HepG2 (cell line): ENCODE data around the gene COQ8B. TPM values are rescaled to one million over a fixed set of nuclear protein-coding genes. Genes with fewer than 3 reads are reported as not detected.

Experiments used
- CBFB ChIP-seq: sonication (generic); formaldehyde crosslinking; IDR thresholded peaks from 2 replicates; pipeline ENCODE4 v1.4.0; 2020; ENCODE audit warnings: missing genetic modification reagents
- HHEX ChIP-seq: IDR thresholded peaks from 2 replicates; pipeline ENCODE4 v1.6.1; 2016; ENCODE audit warnings: control low read depth
- IRF2 ChIP-seq: IDR thresholded peaks from 2 replicates; pipeline ENCODE4 v1.6.1; 2018; ENCODE audit warnings: missing genetic modification reagents, missing compliant biosample characterization
- MTF1 ChIP-seq: sonication (generic); formaldehyde crosslinking; IDR thresholded peaks from 2 replicates; pipeline ENCODE4 v1.5.0; 2020; ENCODE audit warnings: missing genetic modification reagents
- NCOA1 ChIP-seq: sonication (generic); formaldehyde crosslinking; IDR thresholded peaks from 2 replicates; pipeline ENCODE4 v1.9.0; 2021; ENCODE audit warnings: missing genetic modification reagents
- POGZ ChIP-seq: sonication (generic); formaldehyde crosslinking; IDR thresholded peaks from 2 replicates; pipeline ENCODE4 v1.4.0; 2020; ENCODE audit warnings: mild to moderate bottlenecking, missing genetic modification reagents
- RELA ChIP-seq: sonication (generic); formaldehyde crosslinking; IDR thresholded peaks from 2 replicates; pipeline ENCODE4 v1.4.0; 2020; ENCODE audit warnings: missing genetic modification reagents
- SAP130 ChIP-seq: IDR thresholded peaks from 2 replicates; pipeline ENCODE4 v1.6.1; 2016; ENCODE audit warnings: low read depth
- ZNF234 ChIP-seq: sonication (generic); formaldehyde crosslinking; conservative IDR thresholded peaks from 2 replicates; pipeline ENCODE4 v1.5.1; 2020; ENCODE audit warnings: mild to moderate bottlenecking, missing genetic modification reagents
- polyA plus RNA-seq, 8 experiments: library from polyadenylated mRNA; depleted of rRNA in 3 of 8; stranded (reverse) in 7 of 8; unstranded in 1 of 8; fragments of >200 nt; fragmentation: Illumina TruSeq in 4 of 8; extraction: Trizol in 4 of 8; gene quantifications; 2 replicates each; pipeline versions ENCODE4 v1.2.1 to v1.2.3, GENCODE V29; 2011 to 2016; ENCODE audit warnings: low read depth in 4 of 8, missing spikeins in 1 of 8, mixed read lengths in 1 of 8; ENCODE audit not compliant: insufficient read depth in 1 of 8
- total RNA-seq, 5 experiments: library from RNA; depleted of rRNA; stranded (reverse); fragments of >200 nt; fragmentation: Illumina TruSeq; extraction: Trizol; gene quantifications; 2 replicates each; pipeline ENCODE4 v1.2.3, GENCODE V29; 2016; ENCODE audit warnings: low read depth in 1 of 5
- TF ChIP-seq, protein P1 (sequence below): sonication (generic); formaldehyde crosslinking; IDR thresholded peaks from 2 replicates; pipeline ENCODE4 v1.9.0; 2021; ENCODE audit warnings: missing genetic modification reagents, borderline replicate concordance
- TF ChIP-seq, protein P2 (sequence below): sonication (generic); formaldehyde crosslinking; IDR thresholded peaks from 2 replicates; pipeline ENCODE4 v1.8.0; 2022; ENCODE audit warnings: mild to moderate bottlenecking, missing genetic modification reagents, moderate library complexity
- TF ChIP-seq, protein P3 (sequence below): sonication (generic); formaldehyde crosslinking; IDR thresholded peaks from 2 replicates; pipeline ENCODE4 v1.9.0; 2021; ENCODE audit warnings: missing genetic modification reagents, mild to moderate bottlenecking, borderline replicate concordance
- TF ChIP-seq, protein P4 (sequence below): sonication (generic); formaldehyde crosslinking; IDR thresholded peaks from 2 replicates; pipeline ENCODE4 v1.4.0; 2020; ENCODE audit warnings: missing genetic modification reagents, borderline replicate concordance
- TF ChIP-seq, protein P5 (sequence below): sonication (generic); formaldehyde crosslinking; IDR thresholded peaks from 2 replicates; pipeline ENCODE4 v1.9.0; 2021; ENCODE audit warnings: missing genetic modification reagents, borderline replicate concordance
- TF ChIP-seq, protein P6 (sequence below): sonication (generic); formaldehyde crosslinking; IDR thresholded peaks from 2 replicates; pipeline ENCODE4 v1.9.0; 2021; ENCODE audit warnings: missing genetic modification reagents, borderline replicate concordance

COQ8B gene
- total and polyA plus RNA-seq, 2 of the 13 experiments (the other 11 are each of a cell fraction or from before 2014, with no cell fraction given), result 12.3 to 17.2 TPM

DNA sequence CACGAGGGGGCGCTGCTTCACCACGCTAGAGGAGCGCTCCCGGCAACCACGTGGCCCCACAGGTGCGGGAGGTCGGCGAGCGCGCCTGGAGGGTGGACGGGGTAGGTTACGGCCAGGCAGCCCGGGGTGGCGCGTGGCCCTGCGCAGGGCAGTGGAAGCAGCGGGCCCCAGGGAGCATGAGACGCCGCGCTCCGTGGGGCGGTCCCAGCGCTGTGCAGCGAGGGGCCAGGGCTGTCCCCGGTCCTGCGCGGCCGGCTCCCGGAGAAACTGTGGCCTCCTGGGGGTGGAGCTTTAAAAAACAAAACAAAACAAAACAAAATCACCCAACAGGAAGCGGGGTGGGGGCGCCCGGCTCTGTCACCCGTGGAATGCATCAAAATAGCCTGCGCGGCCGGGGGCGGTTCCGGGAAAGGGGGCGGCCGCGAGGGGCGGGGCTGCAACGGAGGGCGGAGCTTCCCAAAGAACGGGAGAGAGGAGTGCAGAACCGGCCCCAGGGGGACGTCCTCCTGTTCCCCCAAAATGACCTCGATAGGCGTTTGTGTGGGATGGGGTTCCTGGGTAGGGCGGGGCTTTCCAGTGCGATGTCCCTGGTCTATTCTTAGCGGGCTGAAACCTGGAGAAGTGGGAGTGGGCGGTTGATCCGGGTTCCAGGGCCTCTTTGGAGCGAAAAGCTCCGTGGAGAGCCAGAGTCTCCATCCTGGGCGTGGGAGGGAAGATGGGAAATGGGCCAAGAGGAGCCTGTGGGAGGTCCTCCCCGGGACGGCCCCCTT, 53.6 kb downstream of the COQ8B start (continued):
- TF ChIP-seq, protein P1, sequence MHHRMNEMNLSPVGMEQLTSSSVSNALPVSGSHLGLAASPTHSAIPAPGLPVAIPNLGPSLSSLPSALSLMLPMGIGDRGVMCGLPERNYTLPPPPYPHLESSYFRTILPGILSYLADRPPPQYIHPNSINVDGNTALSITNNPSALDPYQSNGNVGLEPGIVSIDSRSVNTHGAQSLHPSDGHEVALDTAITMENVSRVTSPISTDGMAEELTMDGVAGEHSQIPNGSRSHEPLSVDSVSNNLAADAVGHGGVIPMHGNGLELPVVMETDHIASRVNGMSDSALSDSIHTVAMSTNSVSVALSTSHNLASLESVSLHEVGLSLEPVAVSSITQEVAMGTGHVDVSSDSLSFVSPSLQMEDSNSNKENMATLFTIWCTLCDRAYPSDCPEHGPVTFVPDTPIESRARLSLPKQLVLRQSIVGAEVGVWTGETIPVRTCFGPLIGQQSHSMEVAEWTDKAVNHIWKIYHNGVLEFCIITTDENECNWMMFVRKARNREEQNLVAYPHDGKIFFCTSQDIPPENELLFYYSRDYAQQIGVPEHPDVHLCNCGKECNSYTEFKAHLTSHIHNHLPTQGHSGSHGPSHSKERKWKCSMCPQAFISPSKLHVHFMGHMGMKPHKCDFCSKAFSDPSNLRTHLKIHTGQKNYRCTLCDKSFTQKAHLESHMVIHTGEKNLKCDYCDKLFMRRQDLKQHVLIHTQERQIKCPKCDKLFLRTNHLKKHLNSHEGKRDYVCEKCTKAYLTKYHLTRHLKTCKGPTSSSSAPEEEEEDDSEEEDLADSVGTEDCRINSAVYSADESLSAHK, result no peak
- TF ChIP-seq POGZ (CRISPR knock-in tag) (no peak), RELA (no peak), HHEX (CRISPR knock-in tag) (no peak), IRF2 (CRISPR knock-in tag) (peak; percentile 26; the same call in 1 of the 2 replicates), CBFB (CRISPR knock-in tag) (peak; percentile 65; the same call in 1 of the 2 replicates), MTF1 (CRISPR knock-in tag) (0 out of 2 replicates have a peak, but pooled peaks have one; percentile 26), SAP130 (CRISPR knock-in tag) (peak; percentile 95), ZNF234 (CRISPR knock-in tag) (no peak), NCOA1 (CRISPR knock-in tag) (no peak)
- TF ChIP-seq, protein P2, sequence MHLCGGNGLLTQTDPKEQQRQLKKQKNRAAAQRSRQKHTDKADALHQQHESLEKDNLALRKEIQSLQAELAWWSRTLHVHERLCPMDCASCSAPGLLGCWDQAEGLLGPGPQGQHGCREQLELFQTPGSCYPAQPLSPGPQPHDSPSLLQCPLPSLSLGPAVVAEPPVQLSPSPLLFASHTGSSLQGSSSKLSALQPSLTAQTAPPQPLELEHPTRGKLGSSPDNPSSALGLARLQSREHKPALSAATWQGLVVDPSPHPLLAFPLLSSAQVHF, result 0 out of 2 replicates have a peak, but pooled peaks have one; percentile 30
- TF ChIP-seq, protein P3, sequence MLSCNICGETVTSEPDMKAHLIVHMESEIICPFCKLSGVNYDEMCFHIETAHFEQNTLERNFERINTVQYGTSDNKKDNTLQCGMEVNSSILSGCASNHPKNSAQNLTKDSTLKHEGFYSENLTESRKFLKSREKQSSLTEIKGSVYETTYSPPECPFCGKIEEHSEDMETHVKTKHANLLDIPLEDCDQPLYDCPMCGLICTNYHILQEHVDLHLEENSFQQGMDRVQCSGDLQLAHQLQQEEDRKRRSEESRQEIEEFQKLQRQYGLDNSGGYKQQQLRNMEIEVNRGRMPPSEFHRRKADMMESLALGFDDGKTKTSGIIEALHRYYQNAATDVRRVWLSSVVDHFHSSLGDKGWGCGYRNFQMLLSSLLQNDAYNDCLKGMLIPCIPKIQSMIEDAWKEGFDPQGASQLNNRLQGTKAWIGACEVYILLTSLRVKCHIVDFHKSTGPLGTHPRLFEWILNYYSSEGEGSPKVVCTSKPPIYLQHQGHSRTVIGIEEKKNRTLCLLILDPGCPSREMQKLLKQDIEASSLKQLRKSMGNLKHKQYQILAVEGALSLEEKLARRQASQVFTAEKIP, result no peak
- TF ChIP-seq, protein P4, sequence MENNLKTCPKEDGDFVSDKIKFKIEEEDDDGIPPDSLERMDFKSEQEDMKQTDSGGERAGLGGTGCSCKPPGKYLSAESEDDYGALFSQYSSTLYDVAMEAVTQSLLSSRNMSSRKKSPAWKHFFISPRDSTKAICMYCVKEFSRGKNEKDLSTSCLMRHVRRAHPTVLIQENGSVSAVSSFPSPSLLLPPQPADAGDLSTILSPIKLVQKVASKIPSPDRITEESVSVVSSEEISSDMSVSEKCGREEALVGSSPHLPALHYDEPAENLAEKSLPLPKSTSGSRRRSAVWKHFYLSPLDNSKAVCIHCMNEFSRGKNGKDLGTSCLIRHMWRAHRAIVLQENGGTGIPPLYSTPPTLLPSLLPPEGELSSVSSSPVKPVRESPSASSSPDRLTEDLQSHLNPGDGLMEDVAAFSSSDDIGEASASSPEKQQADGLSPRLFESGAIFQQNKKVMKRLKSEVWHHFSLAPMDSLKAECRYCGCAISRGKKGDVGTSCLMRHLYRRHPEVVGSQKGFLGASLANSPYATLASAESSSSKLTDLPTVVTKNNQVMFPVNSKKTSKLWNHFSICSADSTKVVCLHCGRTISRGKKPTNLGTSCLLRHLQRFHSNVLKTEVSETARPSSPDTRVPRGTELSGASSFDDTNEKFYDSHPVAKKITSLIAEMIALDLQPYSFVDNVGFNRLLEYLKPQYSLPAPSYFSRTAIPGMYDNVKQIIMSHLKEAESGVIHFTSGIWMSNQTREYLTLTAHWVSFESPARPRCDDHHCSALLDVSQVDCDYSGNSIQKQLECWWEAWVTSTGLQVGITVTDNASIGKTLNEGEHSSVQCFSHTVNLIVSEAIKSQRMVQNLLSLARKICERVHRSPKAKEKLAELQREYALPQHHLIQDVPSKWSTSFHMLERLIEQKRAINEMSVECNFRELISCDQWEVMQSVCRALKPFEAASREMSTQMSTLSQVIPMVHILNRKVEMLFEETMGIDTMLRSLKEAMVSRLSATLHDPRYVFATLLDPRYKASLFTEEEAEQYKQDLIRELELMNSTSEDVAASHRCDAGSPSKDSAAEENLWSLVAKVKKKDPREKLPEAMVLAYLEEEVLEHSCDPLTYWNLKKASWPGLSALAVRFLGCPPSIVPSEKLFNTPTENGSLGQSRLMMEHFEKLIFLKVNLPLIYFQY (CRISPR knock-in tag), result 0 out of 2 replicates have a peak, but pooled peaks have one; percentile 19
- TF ChIP-seq, protein P5, sequence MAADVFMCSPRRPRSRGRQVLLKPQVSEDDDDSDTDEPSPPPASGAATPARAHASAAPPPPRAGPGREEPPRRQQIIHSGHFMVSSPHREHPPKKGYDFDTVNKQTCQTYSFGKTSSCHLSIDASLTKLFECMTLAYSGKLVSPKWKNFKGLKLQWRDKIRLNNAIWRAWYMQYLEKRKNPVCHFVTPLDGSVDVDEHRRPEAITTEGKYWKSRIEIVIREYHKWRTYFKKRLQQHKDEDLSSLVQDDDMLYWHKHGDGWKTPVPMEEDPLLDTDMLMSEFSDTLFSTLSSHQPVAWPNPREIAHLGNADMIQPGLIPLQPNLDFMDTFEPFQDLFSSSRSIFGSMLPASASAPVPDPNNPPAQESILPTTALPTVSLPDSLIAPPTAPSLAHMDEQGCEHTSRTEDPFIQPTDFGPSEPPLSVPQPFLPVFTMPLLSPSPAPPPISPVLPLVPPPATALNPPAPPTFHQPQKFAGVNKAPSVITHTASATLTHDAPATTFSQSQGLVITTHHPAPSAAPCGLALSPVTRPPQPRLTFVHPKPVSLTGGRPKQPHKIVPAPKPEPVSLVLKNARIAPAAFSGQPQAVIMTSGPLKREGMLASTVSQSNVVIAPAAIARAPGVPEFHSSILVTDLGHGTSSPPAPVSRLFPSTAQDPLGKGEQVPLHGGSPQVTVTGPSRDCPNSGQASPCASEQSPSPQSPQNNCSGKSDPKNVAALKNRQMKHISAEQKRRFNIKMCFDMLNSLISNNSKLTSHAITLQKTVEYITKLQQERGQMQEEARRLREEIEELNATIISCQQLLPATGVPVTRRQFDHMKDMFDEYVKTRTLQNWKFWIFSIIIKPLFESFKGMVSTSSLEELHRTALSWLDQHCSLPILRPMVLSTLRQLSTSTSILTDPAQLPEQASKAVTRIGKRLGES (CRISPR knock-in tag), result peak; percentile 54; the same call in 1 of the 2 replicates
- TF ChIP-seq, protein P6, sequence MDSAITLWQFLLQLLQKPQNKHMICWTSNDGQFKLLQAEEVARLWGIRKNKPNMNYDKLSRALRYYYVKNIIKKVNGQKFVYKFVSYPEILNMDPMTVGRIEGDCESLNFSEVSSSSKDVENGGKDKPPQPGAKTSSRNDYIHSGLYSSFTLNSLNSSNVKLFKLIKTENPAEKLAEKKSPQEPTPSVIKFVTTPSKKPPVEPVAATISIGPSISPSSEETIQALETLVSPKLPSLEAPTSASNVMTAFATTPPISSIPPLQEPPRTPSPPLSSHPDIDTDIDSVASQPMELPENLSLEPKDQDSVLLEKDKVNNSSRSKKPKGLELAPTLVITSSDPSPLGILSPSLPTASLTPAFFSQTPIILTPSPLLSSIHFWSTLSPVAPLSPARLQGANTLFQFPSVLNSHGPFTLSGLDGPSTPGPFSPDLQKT, result no peak
